Measurements from ENCODE around the gene GATAD2A. TPM values are rescaled to one million over a fixed set of nuclear protein-coding genes. Genes with fewer than 3 reads are reported as not detected.

Gene GATAD2A
- total RNA-seq, 2 experiments from 2014 or later = 104 to 107 TPM

- peaks cover 41% of the 10 kb centered on the region for H3K36me3 ChIP-seq (ENCODE audit: insufficient read depth, low read length)
- H3K9me3 ChIP-seq (ENCODE audit: control insufficient read depth in 1 of 2, insufficient read depth in 1 of 2, low read length in 2 of 2) = no peaks in the 10 kb centered on the region
- peaks cover 20% of the 10 kb centered on the region for H3K4me1 ChIP-seq (ENCODE audit: insufficient read depth, low read length)
- DNase-seq (no peak), ATAC-seq (ENCODE audit: poor library complexity) (no peak)
- ChIA-PET CTCF (interaction anchor here (1.3 to 4.2 kb wide), 2 partner anchors 100 to 115 kb away, joined by 3 to 57 read pairs; partner anchors contain the start of gene GMIP), POLR2A (no interaction called here)
- no peak within 1 kb of the TSS for H3K27ac ChIP-seq (ENCODE audit: low read depth in 1 of 2, low read length in 2 of 2)
- intact Hi-C loops (cut with DNase I, micrococcal nuclease) = no loop called here
- Mint-ChIP-seq H3K27me3 (no peaks in the 10 kb centered on the region), H3K9me3 (no peaks in the 10 kb centered on the region), H3K36me3 (ENCODE audit: low read depth) (peaks cover 42% of the 10 kb centered on the region), H3K4me3 (no peak within 1 kb of the TSS), H3K27ac (no peak within 1 kb of the TSS), H3K4me1 (ENCODE audit: low read depth) (peaks cover 12% of the 10 kb centered on the region)
- no peak for TF ChIP-seq CTCF (IDR thresholded peaks at IDR 0.05)
- H3K27me3 ChIP-seq (ENCODE audit: control insufficient read depth in 1 of 2, insufficient read depth in 2 of 2, low read length in 2 of 2) = no peaks in the 10 kb centered on the region
- H3K4me3 ChIP-seq (ENCODE audit: low read length) = no peak within 1 kb of the TSS
These were observed 123.4 kb downstream of the GATAD2A start, which contains the start of gene YJEFN3 for GRCh38 chr19:19528721-19529490. Gene YJEFN3, plus strand, starts transcription at chr19:19528911. Its CDS starts 22 bp downstream, at chr19:19528933.

GRCh38 chr19:19529783-19530422 lies 124.4 kb downstream of the GATAD2A start:
- peaks cover 17% of the 10 kb centered on the region for H3K4me1 Mint-ChIP-seq (ENCODE audit: low read depth)
- Histone ChIP-seq H3K9me3 (ENCODE audit: control insufficient read depth in 1 of 2, insufficient read depth in 1 of 2, low read length in 2 of 2) (no peaks in the 10 kb centered on the region), H3K27ac (ENCODE audit: low read depth in 1 of 2, low read length in 2 of 2) (no peak overlapping the region), H3K27me3 (ENCODE audit: control insufficient read depth in 1 of 2, insufficient read depth in 2 of 2, low read length in 2 of 2) (no peaks in the 10 kb centered on the region), H3K36me3 (ENCODE audit: insufficient read depth, low read length) (peaks cover 33% of the 10 kb centered on the region), H3K4me1 (ENCODE audit: insufficient read depth, low read length) (peaks cover 18% of the 10 kb centered on the region), H3K4me3 (ENCODE audit: low read length) (no peak overlapping the region)
- ATAC-seq (ENCODE audit: poor library complexity) (no peak), DNase-seq (no peak)
- no peaks in the 10 kb centered on the region for H3K27me3 Mint-ChIP-seq
- CTCF ChIA-PET = interaction anchor here (1.3 to 4.2 kb wide), 2 partner anchors 99 to 114 kb away, joined by 3 to 57 read pairs; partner anchors contain the start of gene GMIP
- intact Hi-C loops (cut with DNase I, micrococcal nuclease) = loop anchor here in 1 of 2 experiments (5.0 kb wide), 2 partner anchors 97 to 217 kb away; partner anchors contain the start of gene LPAR2
- no peak for TF ChIP-seq CTCF (IDR thresholded peaks at IDR 0.05)
- H3K4me3 Mint-ChIP-seq = no peak overlapping the region
- H3K36me3 Mint-ChIP-seq (ENCODE audit: low read depth) = peaks cover 37% of the 10 kb centered on the region
- POLR2A ChIA-PET = interaction anchor here (0.7 kb wide), 1 partner anchor 99 kb away, joined by 3 read pairs; no protein-coding TSS in a partner anchor
- no peak overlapping the region for H3K27ac Mint-ChIP-seq
- no peaks in the 10 kb centered on the region for H3K9me3 Mint-ChIP-seq

- intact Hi-C loops (cut with DNase I, micrococcal nuclease) = loop anchor here in 1 of 2 experiments (5.0 kb wide), 2 partner anchors 97 to 217 kb away; partner anchors contain the start of gene LPAR2
- H3K4me1 ChIP-seq (ENCODE audit: insufficient read depth, low read length) = peaks cover 13% of the 10 kb centered on the region
- Mint-ChIP-seq H3K27ac (no peak overlapping the region), H3K4me1 (ENCODE audit: low read depth) (peaks cover 17% of the 10 kb centered on the region), H3K4me3 (no peak overlapping the region), H3K36me3 (ENCODE audit: low read depth) (peaks cover 37% of the 10 kb centered on the region), H3K9me3 (no peaks in the 10 kb centered on the region), H3K27me3 (no peaks in the 10 kb centered on the region)
- no peak overlapping the region for H3K4me3 ChIP-seq (ENCODE audit: low read length)
- H3K27ac ChIP-seq (ENCODE audit: low read depth in 1 of 2, low read length in 2 of 2) = no peak overlapping the region
- ATAC-seq (ENCODE audit: poor library complexity) = no peak
- DNase-seq = no peak
- H3K9me3 ChIP-seq (ENCODE audit: control insufficient read depth in 1 of 2, insufficient read depth in 1 of 2, low read length in 2 of 2) = no peaks in the 10 kb centered on the region
- H3K36me3 ChIP-seq (ENCODE audit: insufficient read depth, low read length) = peaks cover 29% of the 10 kb centered on the region
- ChIA-PET POLR2A (interaction anchor here (0.7 kb wide), 1 partner anchor 98 kb away, joined by 3 read pairs; no protein-coding TSS in a partner anchor), CTCF (interaction anchor here (0.8 to 4.2 kb wide), 3 partner anchors 30 to 114 kb away, joined by 3 to 57 read pairs (median 4); partner anchors contain the start of gene GMIP)
- no peaks in the 10 kb centered on the region for H3K27me3 ChIP-seq (ENCODE audit: control insufficient read depth in 1 of 2, insufficient read depth in 2 of 2, low read length in 2 of 2)
- no peak for TF ChIP-seq CTCF (IDR thresholded peaks at IDR 0.05)
These were observed 124.9 kb downstream of the GATAD2A start for GRCh38 chr19:19530423-19530804.

All from CD4-positive, alpha-beta T cell (primary cell).